G401.6 (cell line): Measurements from ENCODE around the gene GPC6.
"Not testable (repeated sequence)": the region's sequence is repeated elsewhere in the genome, so short reads cannot be mapped to it uniquely, and the experiment has no call there.

Experiments used
- FAIRE-seq: peaks from 2 replicates; lab custom pipeline; 2012; peaks lifted over from hg19 to GRCh38; lab: Jason Lieb, UNC

The GPC6 gene

DNA sequence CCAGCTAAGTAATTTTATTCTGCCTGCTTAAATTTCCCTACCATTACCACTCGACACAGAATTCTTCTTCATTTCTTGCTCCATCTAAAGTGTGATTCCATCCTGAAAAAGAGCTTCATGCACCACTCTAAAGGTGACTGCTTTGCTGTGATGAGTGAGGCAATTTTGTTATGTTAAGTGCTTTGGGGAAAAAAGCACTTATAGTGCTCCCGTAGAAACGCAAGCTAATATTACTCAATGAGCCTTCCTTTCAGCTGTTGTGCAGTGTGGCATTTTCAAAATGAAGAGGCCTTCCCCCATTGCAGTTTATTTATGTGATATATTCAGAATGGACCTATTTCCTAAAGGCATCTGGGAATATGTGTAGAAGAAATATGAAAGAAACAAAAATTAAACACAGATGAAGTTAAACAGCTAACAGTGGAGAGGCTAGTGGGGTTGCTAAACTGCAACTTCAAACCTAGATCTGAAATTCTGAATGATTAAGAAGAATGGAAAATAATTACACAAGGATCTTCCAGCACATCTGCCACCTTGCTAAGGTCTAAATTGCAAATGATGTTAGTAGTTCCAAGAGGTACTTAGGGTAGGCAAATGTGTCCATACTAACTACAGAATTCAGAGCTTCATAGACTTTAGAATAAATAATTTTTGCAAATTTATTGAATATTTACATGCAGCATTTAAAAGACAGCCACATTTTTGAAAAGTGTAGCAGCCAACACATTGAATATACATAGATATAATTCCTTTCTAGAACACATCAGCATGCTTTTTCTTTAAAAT is 1041.2 kb downstream of the GPC6 start:
- FAIRE-seq = no peak

DNA sequence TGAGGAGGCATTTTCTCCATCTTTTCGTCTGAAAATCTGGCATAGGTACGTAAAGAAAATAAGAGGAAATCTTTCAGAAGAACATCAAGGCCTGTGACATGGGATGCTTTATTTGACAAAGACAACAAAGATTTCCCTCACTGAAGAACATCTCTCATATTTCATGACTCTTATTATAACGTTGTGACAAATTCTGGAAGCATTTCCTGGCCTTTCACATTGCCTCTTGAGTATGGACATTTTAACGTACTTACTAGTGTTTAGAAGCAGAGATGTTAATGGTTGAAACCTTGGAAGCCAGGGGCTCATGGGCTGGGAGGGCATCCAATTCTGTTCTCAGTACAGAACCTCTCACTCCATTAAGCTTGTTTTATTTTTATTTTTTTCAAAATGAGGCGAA is 1042.1 kb downstream of the GPC6 start:
- FAIRE-seq = no peak

DNA sequence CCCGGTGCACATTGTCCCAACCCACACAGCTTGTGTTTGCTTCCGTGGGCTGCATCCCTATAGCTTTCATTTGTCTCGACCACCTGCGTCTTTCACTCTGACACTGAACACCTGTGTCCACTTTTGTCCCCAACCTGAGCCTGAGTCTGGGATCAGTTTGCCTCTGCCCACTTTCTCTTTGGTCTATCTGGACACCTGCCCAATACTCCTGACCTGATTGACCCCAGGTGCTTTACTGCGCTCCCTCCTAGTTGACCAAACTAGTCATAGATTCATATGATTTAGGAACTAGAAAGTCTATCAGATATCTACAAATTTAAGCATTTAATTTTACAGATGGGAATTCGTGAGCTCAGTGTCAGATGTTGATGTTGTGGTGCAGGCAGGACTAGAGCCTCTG is 1043.0 kb downstream of the GPC6 start:
- no peak for FAIRE-seq

DNA sequence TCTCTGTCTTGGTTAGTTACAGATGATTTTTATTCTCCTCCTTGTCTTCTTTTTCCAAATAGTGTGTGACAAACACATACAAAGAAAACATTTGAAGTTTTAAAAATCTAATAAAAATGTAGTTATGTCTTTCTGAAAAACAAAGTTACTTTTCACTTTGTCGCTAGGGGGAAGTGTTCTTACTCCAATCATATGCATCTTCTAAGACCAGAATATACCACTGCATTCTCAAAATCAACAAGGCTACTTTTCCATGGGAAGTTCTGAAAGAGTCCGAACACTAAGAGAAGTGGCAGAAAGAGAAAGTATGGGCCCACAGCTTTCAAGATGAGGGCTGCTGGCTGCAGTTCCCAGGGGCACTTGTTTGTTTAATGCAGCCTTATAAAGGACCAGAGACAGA is 1043.9 kb downstream of the GPC6 start:
- FAIRE-seq = no peak

DNA sequence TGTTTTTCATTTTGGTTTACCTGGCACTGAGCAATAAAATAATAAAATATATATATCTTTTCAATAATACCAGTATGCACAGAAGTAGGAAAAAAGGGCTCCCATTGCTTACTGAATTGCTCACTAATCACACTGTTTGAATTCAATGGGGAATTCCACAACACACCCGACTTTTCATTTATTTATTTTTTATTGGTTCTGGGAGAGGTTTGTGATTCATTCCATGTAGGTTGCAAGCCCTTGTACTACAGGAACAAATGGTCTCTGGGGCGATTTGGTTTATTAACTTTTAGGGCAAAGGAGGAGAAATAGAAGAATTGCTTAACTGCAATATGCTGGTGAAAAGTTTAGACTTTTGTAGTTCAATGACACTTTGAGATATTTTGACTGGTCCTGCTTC is 1045.4 kb downstream of the GPC6 start:
- FAIRE-seq = no peak

DNA sequence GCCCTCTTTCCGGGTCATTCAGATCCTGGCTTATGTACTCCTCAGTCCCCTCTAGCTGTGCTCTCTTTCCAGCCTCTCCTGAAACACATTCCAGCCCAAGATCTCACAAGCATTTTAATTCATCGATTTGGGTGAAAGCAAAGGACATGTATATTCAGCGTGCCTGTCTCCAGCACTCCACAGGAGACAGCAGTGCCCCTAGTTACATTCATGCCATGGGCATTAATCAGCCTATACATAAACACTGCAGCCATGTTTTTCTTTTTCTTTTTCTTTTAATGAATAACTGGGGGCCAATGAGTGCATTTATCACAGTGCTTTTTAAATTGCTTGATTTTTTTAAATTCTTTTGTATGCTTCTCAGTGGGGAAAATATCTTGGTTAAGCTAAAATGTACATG is 1053.7 kb downstream of the GPC6 start:
- FAIRE-seq = no peak

DNA sequence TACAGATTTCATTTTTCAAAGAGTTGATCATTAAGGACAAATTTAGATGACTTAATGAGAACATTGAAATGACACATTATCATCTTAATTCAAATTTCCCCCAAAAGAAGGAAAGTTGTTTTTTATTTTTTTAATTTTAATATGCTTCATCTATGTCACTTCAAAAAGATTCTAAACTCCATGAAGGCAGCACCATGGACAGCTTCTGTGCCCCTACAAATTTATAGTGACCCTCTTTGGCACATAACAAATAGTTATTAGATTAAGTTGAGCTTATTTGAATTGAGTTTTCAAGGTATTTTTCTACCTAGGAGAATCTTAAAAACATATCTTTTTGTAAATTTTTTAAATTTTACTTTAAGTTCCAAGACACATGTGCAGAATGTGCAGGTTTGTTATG is 1054.2 kb downstream of the GPC6 start:
- no peak for FAIRE-seq

DNA sequence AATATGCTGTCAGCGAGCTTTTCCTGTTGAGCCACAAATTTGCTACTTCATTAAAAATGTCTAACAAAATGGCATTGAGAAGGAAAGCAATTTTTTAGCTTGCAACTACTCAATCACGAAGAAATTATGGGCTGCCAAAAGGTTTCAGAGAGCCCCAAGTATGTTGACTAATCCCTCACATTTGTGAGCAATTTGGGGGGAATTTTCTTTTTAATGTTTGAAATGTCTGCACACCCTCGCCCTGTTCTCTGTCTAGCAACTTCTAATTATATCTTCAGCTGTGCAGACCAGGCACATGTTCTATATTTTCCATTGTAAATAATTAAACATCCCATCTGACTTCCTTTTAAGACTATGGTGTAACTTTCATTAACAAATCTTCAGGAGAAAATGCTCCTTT is 1060.0 kb downstream of the GPC6 start:
- no peak for FAIRE-seq

DNA sequence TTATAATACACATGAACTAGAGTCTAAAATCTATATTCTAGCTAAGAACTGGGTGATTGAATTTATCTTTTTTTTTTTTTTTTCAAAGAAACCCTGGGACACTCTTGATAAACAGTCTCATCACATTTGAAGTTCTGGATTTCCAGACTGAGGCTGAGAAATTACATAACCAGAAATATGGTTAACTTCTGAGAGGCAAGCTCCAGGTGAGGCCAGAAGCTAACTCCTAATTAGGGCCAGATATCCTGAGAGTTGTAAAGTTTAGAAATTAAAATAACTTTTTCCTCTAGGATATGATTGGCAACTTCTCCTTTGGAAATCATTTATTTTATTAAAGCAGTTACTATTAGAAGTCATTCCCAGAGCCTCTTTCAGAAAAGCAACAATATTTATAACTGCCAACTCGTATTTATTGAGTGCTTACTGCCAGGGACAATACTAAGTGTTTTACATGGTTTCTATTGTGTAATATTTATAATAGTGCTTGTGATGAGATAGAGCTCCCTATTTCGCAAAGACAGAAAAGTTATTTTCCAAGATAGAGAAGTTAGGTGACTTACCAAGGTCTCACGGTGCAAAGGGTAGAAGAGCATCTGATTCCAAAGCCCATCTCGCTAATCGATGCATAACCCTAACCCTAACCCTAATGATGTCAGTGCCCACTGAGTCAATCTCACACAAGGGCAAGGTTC is 1065.2 kb downstream of the GPC6 start:
- FAIRE-seq = no peak

DNA sequence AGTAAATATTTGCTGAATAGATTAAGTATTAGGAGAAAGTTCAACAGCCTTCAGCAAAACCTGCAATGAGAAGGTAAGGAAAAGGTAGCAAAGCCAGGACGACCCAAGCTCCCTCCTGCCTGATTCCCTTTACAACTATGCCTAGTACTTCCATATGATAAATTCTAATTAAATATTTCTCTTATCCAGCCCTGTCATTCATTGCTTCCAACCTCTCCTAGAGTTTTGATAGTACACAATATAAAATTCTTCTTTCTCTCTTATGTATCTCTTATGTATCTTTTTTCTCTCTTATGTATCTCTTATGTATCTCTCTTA is 1065.7 kb downstream of the GPC6 start:
- FAIRE-seq = no peak

DNA sequence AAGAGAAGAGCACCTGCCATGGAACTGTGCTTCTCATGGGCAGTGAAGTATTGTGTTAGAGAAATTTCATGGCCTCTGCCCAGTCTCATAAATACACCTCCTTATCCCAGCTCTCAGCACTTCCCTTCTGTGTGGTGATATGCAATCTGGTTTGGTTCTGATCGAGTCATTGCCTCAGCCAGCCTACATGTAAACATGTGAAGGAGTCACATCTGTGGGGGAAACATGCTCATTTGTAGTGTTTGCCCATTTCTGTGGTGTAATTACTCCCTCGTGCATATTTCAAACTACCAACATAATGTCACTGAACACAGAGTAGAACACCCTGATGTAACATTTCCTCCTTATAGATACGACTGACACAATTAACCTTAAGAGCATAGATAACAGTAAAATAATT is 1069.9 kb downstream of the GPC6 start:
- no peak for FAIRE-seq

DNA sequence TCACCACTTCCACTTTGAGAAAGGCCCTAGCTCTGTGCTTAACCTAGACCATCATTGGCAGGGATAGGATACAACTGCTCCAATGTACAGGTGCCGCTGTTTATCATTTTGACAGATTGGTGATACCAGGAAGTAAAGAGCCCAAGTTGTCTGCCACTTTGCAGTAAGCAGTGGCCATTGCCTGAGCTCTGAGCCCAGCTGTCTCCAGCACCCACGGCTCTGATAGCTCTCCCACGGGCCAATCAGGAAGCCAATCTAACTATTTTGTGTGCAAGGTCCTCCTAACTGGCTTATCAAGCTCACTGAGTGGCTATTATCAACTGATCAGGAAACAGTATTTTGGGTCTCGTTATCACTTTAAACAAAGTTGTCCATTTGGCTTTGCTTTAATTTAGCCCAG is 1071.7 kb downstream of the GPC6 start:
- no peak for FAIRE-seq

DNA sequence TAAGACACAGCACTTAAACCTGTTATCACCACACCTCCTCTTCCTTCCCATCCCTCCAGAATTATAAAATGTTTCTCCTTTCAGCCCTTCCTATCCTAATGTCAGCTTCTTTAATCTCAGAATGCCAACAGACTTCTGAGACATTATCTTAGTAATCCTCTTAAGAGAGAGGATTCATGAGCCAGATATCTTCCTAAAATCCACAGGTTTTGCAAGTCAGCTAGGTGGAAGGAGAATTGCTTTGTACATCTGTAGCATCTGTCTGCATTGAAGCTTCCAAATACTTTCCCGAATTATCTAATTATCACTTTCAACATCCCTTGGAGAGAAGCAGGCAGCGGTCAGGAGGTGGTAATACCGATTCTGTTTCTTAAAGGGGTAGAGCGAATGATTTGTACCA is 1073.8 kb downstream of the GPC6 start:
- no peak for FAIRE-seq

DNA sequence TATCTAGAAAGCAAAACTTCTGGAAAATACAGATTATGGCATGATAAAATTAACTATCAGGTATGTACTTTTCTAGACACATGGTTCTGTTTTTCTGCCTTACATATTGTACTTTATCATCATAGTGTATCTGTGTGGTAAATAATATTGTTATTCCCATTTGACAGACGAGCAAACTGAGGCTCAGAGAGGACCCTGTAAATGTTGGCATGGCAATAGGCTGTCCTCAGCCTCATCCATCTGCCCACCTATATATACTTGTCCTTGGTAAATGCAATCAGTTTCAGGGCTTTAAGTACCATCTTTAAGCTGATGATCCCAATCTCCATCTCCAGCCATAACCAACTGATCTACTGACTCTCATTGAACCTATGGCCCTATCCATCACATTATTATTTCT is 1074.9 kb downstream of the GPC6 start:
- FAIRE-seq = no peak

DNA sequence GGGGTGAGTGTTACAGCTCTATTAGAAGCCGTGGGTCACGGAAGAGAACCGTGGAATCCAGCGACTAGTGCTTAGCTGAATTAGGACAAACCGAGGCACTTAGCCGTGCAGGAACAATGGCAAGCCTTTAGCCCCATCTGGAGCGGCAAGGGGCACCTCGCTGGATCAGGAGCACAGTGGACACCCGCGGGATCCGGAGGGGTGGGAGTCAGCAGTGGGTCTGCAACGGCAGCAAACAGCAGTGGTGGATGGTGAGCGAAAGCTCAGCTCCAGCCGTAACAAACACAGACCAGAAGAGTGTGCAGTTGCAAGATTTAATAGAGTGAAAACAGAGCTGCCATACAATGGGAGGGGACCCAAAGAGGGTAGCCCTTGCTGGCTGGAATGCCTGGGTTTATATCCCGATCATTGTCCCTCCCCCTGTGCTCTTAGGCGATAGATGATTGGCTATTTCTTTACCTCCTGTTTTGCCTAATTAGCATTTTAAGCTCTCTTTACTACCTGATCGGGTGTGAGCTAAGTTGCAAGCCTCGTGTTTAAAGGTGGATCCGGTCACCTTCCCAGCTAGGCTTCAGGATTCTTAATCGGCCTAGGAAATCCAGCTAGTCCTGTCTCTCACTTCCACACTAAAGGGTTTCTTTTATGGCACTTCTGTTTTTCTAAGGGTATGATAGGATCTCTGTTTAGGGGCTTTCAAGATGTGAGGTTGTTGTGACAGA is 1076.4 kb downstream of the GPC6 start:
- not testable (repeated sequence) for FAIRE-seq

DNA sequence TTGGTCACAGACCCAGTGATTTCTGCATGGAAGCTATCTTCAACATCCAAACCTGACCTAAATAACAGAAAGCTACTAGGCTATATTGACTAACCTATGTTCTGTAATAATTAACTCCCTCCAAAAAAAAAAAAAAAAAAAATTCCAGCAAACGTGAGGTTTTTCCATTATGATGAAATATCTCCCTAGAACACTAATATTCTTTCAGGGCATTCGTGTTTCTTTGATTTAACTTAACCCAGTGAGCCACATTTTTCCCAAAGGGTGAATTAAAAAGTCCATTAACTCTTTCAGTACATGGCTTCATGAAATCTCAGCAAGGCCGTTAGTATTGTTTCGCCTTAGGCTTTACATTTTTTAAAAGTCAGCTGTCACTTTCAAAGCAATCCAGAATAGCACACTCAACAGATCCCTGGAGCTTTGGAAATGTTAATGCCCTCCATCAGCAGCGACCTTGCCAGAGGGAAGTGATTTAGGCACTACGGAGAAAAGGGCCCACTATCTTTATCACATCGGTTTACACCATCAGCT is 1077.1 kb downstream of the GPC6 start:
- FAIRE-seq = no peak

DNA sequence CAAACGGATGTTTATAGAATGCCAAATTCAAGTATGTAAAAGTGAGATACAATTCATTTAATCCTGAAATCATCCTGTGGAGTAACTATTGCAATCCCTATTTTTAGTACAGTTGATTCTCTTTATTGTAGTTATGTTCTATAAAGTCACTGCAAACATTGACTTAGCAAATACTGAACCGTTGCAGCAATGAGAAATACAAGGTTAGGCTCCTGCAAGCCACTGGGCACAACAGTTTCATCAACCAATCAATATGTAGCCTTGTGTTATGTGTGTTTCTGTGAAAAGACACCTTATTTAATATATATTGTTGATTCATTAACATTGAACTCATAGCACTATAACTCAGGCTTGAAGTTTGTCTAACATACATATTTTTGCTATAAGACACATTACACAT is 1078.4 kb downstream of the GPC6 start:
- FAIRE-seq = no peak

DNA sequence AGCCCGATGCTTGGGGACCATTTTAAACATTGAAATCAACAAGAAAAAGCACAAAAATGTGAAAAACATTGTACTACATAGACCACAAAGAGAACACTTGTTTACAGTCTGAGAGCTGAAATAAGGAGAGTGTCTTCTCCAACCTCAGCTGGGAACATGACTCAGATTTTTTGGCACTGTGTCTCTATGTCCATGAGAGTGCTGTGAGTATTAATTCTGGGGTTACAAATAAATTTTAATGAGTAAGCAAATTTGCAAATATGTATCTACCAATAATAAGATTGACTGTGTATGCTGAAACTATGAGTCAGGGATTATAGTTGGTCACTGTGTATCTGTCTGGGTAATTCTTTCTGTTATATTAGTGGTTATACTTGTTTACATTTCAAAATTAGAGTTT is 1078.9 kb downstream of the GPC6 start:
- no peak for FAIRE-seq

DNA sequence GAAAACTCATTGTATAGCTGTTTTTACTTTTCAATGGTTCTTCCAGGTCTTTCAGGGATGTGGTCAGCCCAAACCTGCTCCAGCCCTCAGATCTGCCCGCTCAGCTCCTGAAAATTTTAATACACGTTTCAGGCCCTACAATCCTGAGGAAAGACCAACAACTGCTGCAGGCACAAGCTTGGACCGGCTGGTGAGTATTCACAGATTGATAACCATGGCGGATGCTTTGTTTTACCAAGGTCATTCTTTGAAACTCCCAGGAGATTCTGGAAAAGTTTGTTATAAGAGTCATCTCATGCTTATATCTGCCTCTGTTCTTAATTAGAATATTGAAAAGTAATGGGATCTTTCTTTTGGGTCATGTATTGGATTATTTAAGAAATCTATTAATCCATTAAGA is 1079.3 kb downstream of the GPC6 start:
- no peak for FAIRE-seq

DNA sequence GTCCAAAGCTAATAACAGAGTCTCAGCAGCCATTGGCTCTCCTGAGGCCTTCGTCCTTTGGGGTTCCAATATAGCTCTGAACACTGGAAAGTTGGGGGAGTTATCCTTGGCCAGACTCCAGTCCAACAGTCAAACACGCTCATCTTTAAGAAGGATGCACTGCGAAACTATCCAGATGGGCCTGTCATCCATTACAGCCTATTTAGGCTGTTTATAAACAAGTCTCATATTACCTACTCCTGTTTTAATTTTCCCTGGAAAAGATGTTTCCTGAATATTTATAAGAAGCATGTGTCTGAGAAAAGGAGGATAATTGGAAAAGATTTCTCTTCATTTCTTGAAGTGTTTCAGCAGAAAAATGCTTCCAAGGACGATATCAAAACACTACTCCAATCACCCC is 1082.2 kb downstream of the GPC6 start:
- FAIRE-seq = no peak

DNA sequence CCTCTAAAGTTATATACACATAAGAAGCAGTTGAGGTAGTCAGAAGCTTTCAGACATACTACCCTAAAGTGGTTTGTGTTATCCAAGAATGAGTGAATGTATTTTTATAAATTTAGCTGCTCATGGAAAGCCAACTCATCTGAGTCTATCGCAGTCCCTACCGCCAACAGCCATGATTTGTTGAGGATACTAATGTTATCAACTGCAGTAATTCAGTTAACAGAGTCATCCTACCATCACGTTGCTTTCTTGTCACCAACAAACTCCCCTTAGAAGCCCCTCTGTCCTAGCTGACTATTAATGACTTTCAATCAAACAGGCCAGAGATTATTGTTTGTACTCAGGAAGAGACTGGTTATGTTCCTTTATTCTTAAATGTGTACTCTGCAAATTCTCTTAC is 1083.0 kb downstream of the GPC6 start:
- FAIRE-seq = no peak

DNA sequence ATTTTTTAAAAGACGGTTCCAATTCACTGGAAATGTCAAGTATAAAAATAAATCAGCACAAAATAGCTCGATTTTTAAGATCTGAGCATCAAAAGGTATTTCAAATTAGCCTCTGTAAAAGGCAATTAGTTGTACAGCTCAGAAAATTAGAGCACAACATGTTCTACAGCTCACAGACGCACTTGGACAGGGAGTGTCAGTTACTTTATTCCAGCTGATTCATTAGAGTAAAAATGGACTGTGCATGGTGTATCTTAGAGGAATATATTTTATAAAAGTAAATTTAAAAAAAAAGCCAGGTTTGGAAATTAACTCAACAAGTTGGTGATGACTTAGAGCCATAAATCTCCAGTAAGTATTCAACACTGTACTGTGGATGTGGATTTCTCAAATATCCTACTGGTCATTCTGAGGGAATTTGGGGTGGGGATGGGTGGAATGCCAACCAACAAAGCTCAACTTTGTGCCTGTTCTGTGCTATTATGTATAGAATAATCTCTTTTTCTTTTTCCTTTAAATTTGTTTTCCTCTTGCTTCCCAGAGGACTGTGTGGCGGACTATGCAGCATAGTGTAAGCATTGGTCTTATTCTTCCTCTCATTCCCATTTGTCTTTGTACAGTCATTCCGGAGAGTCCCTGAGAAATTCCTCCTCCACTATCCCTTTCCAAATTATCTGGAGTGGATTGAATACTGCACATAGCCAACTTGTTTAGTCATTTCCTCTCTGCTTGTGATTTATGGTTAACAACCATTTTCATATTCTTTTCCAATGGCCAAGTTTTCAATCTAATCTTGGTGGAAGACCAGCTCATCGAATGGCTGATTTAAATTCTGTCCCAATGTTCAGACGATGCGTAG is 1083.6 kb downstream of the GPC6 start:
- FAIRE-seq = no peak
